ENCODE results near the gene RTL1.

The RTL1 gene

GRCh38 chr14:100845341-100845740, 58.2 kb downstream of the RTL1 start:
- no peak for DNase-seq

GRCh38 chr14:100844846-100845245, 58.7 kb downstream of the RTL1 start:
- DNase-seq: no peak

- no peak for DNase-seq
Measured at GRCh38 chr14:100844421-100844820, 59.1 kb downstream of the RTL1 start.

GRCh38 chr14:100844082-100844408, 59.5 kb downstream of the RTL1 start:
- no peak for DNase-seq

DNA sequence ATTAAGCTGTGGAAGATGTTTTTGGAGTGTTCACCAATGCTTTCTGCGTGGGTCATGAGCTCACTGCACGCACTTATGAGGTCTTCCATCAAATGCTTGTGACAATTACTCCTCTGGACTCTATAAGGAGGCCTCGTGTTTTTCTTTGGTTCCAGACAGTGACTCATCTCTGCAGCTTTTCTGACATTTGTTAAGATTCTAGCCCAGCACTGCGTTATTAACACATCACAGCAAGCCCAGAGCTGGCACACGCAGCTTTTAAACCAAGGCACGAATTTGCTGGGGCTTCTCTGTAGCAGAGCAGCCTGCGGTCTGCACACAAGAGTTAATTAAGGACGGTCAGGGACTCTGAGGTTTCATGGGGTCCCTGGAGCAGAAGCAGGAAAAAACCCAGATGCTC, 60.7 kb downstream of the RTL1 start:
- DNase-seq: no peak

DNA sequence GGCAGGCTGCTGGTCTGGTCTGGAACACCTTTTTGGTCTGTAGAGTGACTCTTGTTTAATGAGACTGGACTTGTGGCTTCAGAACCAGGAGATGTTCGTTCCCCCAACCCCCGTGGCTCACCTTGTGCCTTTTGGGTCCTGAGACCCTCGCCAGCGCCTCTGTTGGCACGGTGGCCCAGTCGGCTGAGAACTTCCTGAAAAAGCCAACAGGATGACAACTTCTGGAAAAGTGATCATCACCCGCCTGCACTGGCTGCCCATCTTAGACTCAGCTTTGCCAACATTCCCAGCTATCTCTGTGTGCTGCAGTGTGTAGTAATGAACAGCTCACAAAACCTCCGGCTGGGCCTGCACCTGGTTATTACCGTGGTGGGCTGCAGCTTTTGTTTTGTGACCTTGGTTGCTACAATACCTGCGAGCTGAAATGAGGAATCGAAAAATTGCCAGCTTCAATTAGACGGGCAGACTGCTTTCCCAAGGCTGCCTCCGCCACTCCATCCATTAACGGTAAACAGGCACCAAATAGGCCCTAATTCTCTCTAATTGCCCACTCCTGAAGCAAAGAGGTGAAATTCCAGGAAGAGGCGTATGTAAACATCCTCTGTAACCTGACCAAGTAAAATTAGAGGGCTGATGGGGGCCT, 61.6 kb downstream of the RTL1 start:
- DNase-seq: peak; percentile 43

GRCh38 chr14:100841066-100841760, 62.3 kb downstream of the RTL1 start:
- DNase-seq: no peak

DNA sequence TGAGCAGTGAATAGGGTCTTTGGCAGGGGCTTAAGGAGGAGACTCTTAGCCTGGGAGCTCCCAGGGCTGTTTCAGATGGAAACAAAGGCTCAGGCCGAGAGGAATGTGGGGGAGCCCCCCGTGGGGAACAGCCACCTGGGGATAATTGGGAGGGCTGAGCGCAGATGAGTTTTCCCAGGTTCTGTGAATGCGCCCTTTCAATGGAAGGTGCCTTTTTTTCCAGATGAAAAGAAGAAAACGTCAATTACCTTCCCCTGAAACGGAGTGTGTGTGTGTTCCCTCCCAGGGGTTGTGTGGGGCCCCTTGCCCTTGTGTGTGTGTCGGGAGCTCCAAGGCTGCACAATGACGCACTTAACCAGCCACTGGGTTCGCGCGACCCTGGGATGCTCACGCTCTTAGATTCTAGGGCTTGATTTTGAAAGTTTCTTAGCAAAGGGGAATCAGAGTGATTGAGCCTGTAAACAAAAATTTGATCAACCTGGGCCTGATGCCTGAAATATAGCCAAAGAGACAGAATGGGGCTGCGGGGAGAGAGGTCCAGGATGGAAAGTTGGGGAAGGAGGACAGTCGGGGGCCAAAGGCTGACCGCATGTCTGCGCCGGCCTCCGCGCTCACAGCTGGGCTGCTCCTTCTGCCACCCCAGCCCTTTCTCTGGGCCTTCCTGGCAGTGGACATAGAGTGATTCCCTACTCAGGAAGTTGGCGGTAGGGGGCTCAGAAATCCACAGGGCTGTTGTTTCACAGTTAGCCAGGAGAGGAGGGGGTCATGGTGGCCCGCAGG, 63.0 kb downstream of the RTL1 start:
- no peak for DNase-seq

DNA sequence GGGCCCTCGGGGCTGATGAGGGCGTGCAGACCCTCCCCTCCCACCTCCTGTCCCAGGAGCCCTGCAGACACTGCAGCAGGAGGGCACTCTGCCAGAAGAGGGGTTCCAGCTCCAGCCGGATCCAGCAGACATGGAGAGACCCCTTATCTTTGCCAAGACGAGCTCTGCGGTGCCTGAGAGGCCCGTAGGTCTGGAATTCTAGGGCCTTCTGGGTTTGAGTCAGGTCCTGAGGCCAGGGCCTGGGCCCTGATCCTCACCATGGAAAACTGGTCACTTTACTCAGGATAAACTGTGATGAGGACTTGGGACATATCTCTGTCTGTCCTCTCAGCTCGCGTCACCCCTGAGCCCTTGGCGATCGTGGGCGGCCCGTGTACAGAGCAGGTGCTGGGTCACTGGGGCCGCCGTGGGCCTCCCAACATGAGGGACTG, 63.8 kb downstream of the RTL1 start:
- DNase-seq: no peak

GRCh38 chr14:100839315-100839585, 64.3 kb downstream of the RTL1 start:
- DNase-seq: no peak

DNA sequence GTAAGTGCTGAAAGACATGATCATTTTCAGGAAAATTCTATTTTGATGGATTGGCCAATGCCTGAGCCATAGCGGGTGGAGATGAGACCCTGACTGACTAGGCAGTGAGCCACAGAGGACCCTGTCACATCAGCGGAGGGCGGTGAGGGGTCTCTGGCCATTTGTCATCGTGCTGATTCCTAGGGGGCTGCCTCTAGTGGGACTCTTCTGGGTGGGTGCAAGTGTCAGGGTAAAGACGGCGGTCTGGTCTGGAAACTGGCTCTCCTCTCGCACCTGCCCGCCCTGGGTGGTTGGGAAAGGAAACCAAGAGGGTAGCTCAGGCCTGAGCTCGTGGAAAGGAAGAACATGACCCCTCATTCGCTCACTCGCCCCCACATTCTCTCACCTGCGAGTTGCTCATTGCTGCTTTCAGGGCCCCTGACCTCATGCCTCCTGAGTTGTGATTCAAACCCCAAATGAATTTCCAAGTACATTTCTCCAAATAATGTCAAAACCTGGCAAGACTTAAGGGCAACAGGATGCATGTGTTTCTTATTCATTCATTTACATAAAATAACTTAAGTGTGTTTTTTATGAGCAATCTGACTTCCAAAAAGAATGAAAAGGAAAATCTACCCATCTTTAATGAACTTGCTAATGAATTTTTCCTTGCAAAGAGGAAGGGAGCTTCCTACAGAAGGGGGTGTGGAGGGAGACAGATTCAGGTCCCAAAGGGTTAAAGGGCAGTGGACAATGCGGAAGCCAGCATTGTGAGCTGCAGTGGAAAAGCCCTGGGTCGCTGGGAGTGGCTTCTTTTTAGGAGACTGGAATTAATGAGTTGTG, 64.8 kb downstream of the RTL1 start:
- no peak for DNase-seq

DNA sequence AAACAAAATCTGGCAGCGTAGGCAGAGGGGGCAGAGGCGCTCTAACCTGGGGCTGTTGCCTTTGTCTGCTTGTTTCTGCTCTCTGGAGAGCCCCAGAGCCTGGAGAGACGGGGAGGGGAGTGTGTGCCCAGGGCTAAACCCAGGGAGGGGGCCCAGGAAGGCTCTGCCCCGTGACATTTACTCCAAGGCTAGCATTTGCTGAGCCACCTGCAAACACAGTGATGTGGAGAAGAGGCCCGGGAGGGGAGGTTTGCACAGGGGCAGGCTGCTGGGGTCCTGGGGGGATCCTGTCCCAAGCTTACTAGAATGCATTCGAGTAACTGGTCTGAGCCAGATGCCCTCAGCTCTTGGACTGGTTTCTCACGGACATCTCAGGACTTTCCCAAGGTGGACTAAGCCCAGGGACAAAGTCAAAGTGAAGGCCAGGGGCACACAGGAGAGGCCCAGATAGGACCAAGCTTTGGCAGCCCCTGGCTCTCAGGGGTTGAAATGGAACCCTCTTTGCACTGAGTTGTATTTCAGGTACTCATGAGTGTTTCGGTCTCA, 65.6 kb downstream of the RTL1 start:
- no peak for DNase-seq

- DNase-seq: no peak
Measured at GRCh38 chr14:100836941-100837804, 66.3 kb downstream of the RTL1 start.

GRCh38 chr14:100836311-100836805, 67.2 kb downstream of the RTL1 start:
- DNase-seq: no peak

DNA sequence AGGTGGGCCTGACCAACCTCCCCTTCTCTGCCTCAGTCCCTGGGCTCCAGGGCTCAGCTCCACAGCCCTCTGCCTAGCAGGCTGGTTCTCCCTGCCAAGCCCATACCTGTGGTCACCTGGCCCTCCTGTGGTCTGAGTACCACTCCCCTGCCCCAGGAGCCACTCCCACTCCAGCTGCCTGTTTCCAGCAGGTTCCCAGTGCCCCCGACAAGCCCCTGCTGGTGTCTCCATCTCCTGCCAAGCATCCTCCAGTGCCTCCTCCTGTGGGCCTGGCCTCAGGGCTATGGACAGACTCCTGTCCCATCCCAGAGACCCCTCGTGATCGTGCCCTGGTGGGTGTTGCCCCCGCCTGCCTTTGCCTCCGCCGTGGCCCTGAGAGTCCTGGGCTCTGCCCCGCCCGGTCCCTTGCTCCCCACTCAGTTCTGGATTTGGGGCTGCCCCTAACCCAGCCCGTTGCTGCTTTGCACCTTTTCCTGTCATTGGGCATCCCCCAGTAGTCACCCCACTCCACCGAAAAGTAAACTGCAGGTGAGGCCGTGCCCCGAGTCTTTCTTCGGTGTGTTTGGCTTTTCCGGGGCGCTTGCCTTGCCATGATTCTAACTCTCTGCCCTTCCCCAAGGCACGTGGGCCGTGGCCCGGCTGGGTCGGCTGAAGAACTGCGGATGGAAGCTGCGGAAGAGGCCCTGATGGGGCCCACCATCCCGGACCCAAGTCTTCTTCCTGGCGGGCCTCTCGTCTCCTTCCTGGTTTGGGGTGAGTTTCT, 67.8 kb downstream of the RTL1 start:
- no peak for DNase-seq

GRCh38 chr14:100834794-100835547, 68.6 kb downstream of the RTL1 start:
- DNase-seq: no peak

DNA sequence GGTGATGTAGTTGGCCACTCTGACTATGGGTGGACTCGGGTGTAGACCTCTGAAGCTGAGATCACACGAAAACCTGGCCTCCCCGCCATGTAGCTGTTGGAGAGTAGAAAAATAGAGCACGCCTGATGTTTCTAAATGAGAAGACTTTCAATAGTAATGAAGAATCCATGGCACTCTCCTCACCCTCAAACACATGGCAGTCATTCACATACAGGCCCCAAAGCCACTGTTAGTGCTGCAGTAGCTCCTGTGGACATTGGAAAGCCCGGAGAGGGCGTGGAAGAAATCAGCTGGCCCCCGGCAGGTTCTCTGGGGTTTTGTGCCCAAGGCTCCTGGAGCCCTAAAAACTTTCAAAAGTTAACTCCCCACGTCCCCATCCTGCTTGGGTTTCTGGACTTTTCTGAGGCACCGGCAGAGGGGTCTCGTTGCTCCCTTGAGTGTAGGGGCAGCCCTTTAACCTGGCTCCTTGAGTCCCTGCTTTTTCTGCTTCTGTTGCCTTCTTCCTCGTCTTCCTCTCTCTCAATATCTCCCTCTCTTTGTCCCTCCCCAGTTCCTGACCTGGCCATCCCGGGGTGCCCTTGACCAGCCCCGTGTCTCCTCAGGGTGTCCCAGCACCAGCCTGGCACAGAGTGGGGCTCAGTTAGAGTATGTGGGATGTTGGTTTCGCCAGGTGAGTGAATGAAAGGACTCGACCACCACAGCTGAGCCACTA, 69.3 kb downstream of the RTL1 start:
- no peak for DNase-seq

DNA sequence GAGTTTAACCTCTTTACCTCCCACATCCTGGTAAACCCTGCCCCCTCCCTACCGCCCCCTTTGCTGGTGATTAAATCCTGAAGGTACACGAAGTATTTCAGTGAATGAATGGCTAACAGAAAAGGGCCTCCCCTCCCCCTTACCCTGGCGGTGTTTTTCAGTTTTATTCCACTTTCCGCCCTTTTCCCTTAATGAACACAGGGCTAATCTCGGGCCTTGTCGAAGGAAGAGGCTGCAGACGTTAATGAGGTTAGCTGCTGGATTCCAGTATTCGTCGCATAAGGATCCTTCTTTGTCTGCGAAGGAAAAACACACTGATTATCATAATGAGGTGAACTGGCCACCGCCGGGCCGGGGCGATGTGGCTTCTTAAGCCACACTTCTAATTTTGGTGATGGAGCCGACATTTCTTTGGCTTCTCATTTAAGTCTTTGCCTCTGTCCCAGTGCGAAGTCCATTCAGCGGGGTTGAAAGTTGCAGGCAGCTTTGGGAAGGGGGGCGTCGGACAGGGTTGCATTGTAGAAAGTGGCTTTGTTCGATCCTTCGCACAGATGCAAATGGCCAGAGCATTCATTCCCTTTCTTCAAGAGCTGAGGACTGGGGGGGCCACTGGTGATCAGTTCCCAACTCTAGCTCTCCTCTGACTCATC, 71.1 kb downstream of the RTL1 start:
- DNase-seq: no peak

GRCh38 chr14:100830681-100831080, 72.8 kb downstream of the RTL1 start:
- no peak for DNase-seq
